OCI-LY7 (cell line): ENCODE results near the gene STMN3. TPM values are rescaled to one million over a fixed set of nuclear protein-coding genes. Genes with fewer than 3 reads are reported as not detected.
A peak's percentile ranks its signal among the peaks of the same experiment; 100 is the strongest.
"Not testable (repeated sequence)": the region's sequence is repeated elsewhere in the genome, so short reads cannot be mapped to it uniquely, and the experiment has no call there.

Experiments used
- BruUV-seq: library from RNA; stranded (reverse); fragments of 400-500 nt; replicated peaks from 2 replicates; lab custom pipeline; 2021; lab: Mats Ljungman, UMichigan
- CTCF ChIA-PET: fragments of 300-600 bp; sonication (Branson Sonifier 250); formaldehyde crosslinking; loops from one replicate; lab custom pipeline; 2022; ENCODE audit warnings: antibody characterized with exemption; ENCODE audit not compliant: unreplicated experiment; lab: Charles Lee
- POLR2A ChIA-PET: fragments of 300-600 bp; sonication (Branson Sonifier 250); formaldehyde crosslinking; loops from one replicate; lab custom pipeline; 2022; ENCODE audit warnings: antibody characterized with exemption; lab: Charles Lee
- DNase-seq: peaks from one replicate; pipeline ENCODE4 v3.0.0-alpha.2; 2015; ENCODE audit warnings: low spot score
- H2AFZ ChIP-seq: fragments of 200-600 bp; sonication (generic), shearing (Covaris generic); 2 replicates; pipeline ENCODE4 v1.6.1; 2014; ENCODE audit warnings: mild to moderate bottlenecking, antibody characterized with exemption, low read length, moderate library complexity
- H3K27ac ChIP-seq: fragments of 200-600 bp; sonication (generic); 2 replicates; pipeline ENCODE4 v1.5.1; 2014; ENCODE audit warnings: mixed run types, low read depth, mild to moderate bottlenecking, moderate library complexity, low read length, inconsistent platforms; ENCODE audit not compliant: poor library complexity, severe bottlenecking
- H3K36me3 ChIP-seq: fragments of 200-600 bp; sonication (generic); 2 replicates; pipeline ENCODE4 v1.6.1; 2014; ENCODE audit warnings: mild to moderate bottlenecking, antibody characterized with exemption, low read length, moderate library complexity, mixed read lengths; ENCODE audit not compliant: insufficient read depth
- H3K4me1 ChIP-seq: fragments of 200-600 bp; sonication (generic); 2 replicates; pipeline ENCODE4 v1.5.1; 2014; ENCODE audit warnings: mild to moderate bottlenecking, low read length; ENCODE audit not compliant: insufficient read depth, poor library complexity, severe bottlenecking
- H3K4me2 ChIP-seq: fragments of 200-600 bp; sonication (generic); 2 replicates; pipeline ENCODE4 v1.6.1; 2014; ENCODE audit warnings: mild to moderate bottlenecking, low read length
- H3K4me3 ChIP-seq: fragments of 200-600 bp; sonication (generic); 2 replicates; pipeline ENCODE4 v1.5.1; 2014; ENCODE audit warnings: mild to moderate bottlenecking, low read depth, low read length; ENCODE audit not compliant: poor library complexity, severe bottlenecking
- H3K79me2 ChIP-seq: fragments of 200-600 bp; sonication (generic); 2 replicates; pipeline ENCODE4 v1.6.1; 2016; ENCODE audit warnings: low read depth, mild to moderate bottlenecking, low read length, moderate library complexity, mixed read lengths; ENCODE audit not compliant: insufficient read depth
- H3K9me2 ChIP-seq: fragments of 200-600 bp; sonication (generic); 2 replicates; pipeline ENCODE4 v1.6.1; 2016; ENCODE audit warnings: mild to moderate bottlenecking, low read length, mixed read lengths; ENCODE audit not compliant: insufficient read depth
- H3K9me3 ChIP-seq: fragments of 200-600 bp; sonication (generic); 2 replicates; pipeline ENCODE4 v1.6.1; 2014; ENCODE audit warnings: mild to moderate bottlenecking, mixed run types, low read length, mixed read lengths
- H4K20me1 ChIP-seq: fragments of 200-600 bp; sonication (generic); 2 replicates; pipeline ENCODE4 v1.6.1; 2014; ENCODE audit warnings: mild to moderate bottlenecking, antibody characterized with exemption, low read length, moderate library complexity, mixed read lengths; ENCODE audit not compliant: insufficient read depth
- CTCF ChIP-seq: fragments of 200-600 bp; sonication (generic); conservative IDR thresholded peaks from 2 replicates; pipeline ENCODE4 v1.5.1; 2014; ENCODE audit warnings: mild to moderate bottlenecking, antibody characterized with exemption, low read length, moderate library complexity, mixed read lengths
- EZH2phosphoT487 ChIP-seq: fragments of 200-600 bp; sonication (generic); IDR thresholded peaks from 2 replicates; pipeline ENCODE4 v1.6.1; 2018; ENCODE audit warnings: low read depth, borderline replicate concordance, mild to moderate bottlenecking, mixed run types, antibody characterized with exemption, low read length, moderate library complexity, mixed read lengths
- intact Hi-C: fragments of 100-400 bp; cut with micrococcal nuclease; formaldehyde crosslinking; loops from one replicate; pipeline ENCODE4 v1.10.0; 2022; ENCODE audit not compliant: unreplicated experiment
- total RNA-seq, 2 experiments: library from RNA; depleted of rRNA in 1 of 2; stranded (reverse); fragments of >200 nt in 1 of 2; shearing (Covaris generic) in 1 of 2; gene quantifications; 2 replicates each; pipeline ENCODE4 v1.2.3, GENCODE V29; 2014 to 2022

Gene STMN3
- total RNA-seq, 2 experiments from 2014 or later, result 6.7 TPM

- POLR2A ChIA-PET, result no interaction called here
- H3K9me2 ChIP-seq, result no peaks in the 10 kb centered on the region
Observed at GRCh38 chr20:63610581-63611435, 42.4 kb downstream of the STMN3 start.

GRCh38 chr20:63606686-63607085 is 46.5 kb downstream of the STMN3 start:
- no peaks in the 10 kb centered on the region for H3K4me1 ChIP-seq
- no peaks in the 10 kb centered on the region for H4K20me1 ChIP-seq
- H2AFZ ChIP-seq, result no peak overlapping the region
- intact Hi-C loops, result no loop called here
- H3K9me2 ChIP-seq, result no peaks in the 10 kb centered on the region
- no peak overlapping the region for H3K4me2 ChIP-seq
- H3K79me2 ChIP-seq, result no peaks in the 10 kb centered on the region
- peaks cover 26% of the 10 kb centered on the region for H3K36me3 ChIP-seq
- CTCF ChIA-PET, result no interaction called here
- no peak for TF ChIP-seq CTCF
- TF ChIP-seq EZH2phosphoT487, result no peak
- H3K4me3 ChIP-seq, result no peak overlapping the region
- no peak for DNase-seq
- no TSS peak for BruUV-seq
- H3K9me3 ChIP-seq, result no peaks in the 10 kb centered on the region
- no peak overlapping the region for H3K27ac ChIP-seq
- POLR2A ChIA-PET, result no interaction called here

More at GRCh38 chr20:63610581-63611435, 42.4 kb downstream of the STMN3 start:
- intact Hi-C loops, result no loop called here
- no peak overlapping the region for H2AFZ ChIP-seq
- H4K20me1 ChIP-seq, result no peaks in the 10 kb centered on the region
- H3K79me2 ChIP-seq, result no peaks in the 10 kb centered on the region
- no peaks in the 10 kb centered on the region for H3K4me1 ChIP-seq
- no peak overlapping the region for H3K4me2 ChIP-seq
- TF ChIP-seq CTCF (no peak), EZH2phosphoT487 (no peak)
- H3K9me3 ChIP-seq, result no peaks in the 10 kb centered on the region
- BruUV-seq, result no TSS peak
- H3K4me3 ChIP-seq, result no peak overlapping the region
- CTCF ChIA-PET, result no interaction called here
- H3K36me3 ChIP-seq, result peaks cover 27% of the 10 kb centered on the region
- no peak for DNase-seq
- no peak overlapping the region for H3K27ac ChIP-seq

GRCh38 chr20:63602321-63602720 is 50.9 kb downstream of the STMN3 start:
- no peaks in the 10 kb centered on the region for H4K20me1 ChIP-seq
- H3K79me2 ChIP-seq, result no peaks in the 10 kb centered on the region
- ChIA-PET POLR2A (no interaction called here), CTCF (no interaction called here)
- TF ChIP-seq EZH2phosphoT487, result no peak
- no peak for TF ChIP-seq CTCF
- no peaks in the 10 kb centered on the region for H3K4me1 ChIP-seq
- H3K36me3 ChIP-seq, result peaks cover 42% of the 10 kb centered on the region
- intact Hi-C loops, result no loop called here
- BruUV-seq, result no TSS peak
- H3K9me3 ChIP-seq, result no peaks in the 10 kb centered on the region
- no peak overlapping the region for H2AFZ ChIP-seq
- H3K27ac ChIP-seq, result no peak overlapping the region
- H3K9me2 ChIP-seq, result no peaks in the 10 kb centered on the region
- peak; percentile 21 for DNase-seq
- no peak overlapping the region for H3K4me2 ChIP-seq
- no peak overlapping the region for H3K4me3 ChIP-seq

GRCh38 chr20:63601679-63602078 is 51.5 kb downstream of the STMN3 start:
- H4K20me1 ChIP-seq, H3K79me2 ChIP-seq, H3K4me1 ChIP-seq, H3K9me2 ChIP-seq, BruUV-seq, H2AFZ ChIP-seq, H3K27ac ChIP-seq, CTCF ChIA-PET, intact Hi-C loops, DNase-seq, H3K9me3 ChIP-seq, H3K4me2 ChIP-seq, H3K4me3 ChIP-seq, POLR2A ChIA-PET: not testable (repeated sequence)
- peaks cover 42% of the 10 kb centered on the region for H3K36me3 ChIP-seq
